ELF-1 (cell line): Measurements from ENCODE around the gene FADS1.
A peak's percentile ranks its signal among the peaks of the same experiment; 100 is the strongest.

Experiments used
- DNase-seq: peaks from one replicate; pipeline ENCODE4 v3.0.0-alpha.2; 2016; ENCODE audit warnings: low read depth, low spot score

Gene FADS1

DNA sequence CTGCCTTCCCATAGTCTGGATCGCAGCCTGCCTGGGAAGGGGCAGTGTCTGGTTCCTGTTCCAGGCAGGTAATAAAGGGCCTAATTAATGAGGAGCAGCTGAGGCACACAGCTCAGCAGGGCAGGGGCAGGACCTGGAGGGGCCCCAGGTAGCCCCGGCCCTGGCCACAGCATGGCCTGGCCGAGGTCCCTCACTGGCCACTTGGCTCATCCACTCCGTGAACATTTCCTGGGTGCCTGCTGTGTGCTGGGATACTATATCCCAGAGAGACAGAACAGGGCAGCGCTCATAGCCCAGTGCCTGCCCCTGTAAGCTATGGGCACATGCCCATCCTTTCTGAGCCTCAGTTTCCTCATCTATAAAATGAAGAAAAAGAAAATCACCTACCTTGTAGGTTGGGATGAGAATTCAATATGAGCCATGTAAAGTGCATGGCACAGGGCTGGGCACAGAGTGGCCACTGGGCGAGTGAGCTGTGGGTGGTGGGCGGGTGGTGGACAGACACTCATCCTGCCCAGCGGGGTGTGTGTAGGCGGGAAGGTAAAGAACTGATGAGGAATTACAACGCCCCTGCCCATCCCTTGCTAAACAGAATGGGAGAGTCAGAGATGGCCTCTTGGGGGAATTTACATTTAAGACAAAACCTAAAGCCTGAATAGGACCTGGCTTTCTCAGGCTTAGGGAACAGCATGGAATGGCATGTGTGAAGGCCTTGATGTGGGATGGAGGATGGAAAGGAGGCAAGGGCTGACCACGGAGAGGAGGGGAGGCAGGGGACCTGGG is 55.2 kb downstream of the FADS1 start:
- DNase-seq = no peak

DNA sequence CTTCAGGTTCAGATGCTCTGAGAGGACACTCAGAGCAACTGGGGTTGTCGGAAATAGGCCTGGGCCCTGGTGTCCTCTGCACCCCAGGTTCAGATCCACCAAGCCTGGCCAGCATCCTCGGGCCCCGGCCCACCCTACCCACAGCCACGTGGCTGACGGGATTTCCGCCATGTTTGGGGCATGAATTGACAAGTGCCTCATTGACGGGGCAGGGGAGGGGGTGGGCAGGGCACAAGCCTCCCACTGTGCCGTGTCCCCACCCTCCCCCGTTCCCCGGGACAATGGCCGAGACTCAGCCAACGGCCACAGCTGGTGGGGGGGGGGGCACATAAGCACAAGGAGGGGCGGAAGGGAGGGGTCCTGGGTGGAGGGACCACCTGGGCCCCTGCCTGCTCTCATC is 55.9 kb downstream of the FADS1 start:
- DNase-seq = no peak

DNA sequence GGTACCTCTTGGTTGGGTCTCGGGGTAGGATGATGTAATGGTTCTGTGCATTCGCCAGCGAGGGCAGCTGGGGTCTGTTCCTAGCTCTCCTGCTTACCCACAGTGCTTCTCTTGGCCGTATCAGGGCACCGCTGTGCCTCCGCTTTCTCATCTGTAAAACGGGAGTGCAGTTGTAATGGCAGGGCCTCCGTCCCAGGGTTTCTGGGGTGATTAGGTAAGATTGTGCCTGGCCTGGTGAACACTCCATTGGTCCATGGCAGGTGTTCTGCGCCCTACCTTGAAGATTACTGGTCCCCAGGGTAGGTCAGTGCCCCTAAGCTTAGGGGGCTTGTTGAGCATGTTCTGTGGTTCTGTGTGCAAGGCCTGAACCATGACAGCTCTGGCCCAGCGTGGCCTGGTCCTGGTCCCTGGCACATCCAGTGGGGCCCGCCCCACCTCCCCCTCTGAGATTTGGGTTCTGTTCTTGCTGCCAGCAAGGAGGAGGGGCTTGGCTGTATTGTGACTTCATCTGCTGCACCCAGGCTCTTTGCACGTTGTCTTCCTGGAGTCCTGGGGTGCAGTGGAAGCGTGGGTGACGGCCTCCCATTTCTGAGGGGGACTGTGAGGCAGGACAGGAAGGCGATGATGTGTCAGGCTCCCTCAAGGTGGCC is 59.5 kb downstream of the FADS1 start:
- DNase-seq = no peak

DNA sequence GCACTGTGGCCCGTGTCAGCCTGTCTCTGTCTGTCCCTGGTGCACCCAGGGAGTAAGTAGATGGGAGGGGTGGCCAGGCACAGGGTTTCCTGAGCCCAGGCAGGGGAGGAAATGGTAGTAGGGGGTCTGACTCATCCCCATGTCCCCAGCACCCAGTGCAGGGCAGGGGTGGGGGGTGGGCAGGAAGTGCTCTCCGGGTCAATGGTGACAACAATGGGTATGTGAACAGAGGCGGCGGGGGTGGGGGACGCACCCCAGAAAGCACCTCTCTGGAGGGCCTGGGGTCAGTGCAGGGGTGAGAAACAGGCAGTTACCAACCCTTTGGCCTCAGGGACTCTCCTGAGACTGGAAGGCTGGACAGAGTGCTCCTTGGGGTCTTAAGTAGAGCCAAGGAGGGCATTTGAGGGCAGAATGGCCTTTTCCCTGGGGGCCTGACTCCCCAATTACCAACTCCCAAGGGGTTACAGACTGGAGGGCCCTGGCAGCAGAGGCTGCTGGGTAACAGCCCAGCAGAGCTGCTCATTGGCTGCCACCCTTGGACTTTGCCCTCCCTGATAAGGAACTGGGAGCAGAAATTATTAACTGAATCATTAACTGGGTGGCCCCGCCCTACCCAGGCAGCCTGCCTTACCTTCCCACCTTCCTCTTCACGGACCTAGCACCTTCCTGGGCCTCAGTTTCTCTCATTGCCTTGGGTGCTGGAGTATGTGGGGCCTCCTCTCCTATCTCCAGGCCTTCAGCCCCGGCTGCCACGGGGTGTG is 60.2 kb downstream of the FADS1 start:
- DNase-seq = no peak

DNA sequence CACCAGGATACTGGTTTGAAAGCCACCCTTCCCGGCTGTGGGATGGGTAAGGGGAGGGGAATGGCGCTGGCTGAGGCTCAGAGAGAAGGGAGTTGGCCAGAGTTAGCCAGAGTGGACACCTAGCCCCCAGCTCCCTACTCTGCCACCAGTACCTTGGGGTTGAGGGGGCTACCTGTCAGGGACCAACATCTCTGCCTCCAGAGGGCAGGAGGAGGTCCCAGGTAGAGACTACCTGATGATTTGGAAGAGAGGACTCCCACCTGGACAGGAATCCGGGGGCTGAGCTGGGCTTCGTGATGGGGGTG is 60.7 kb downstream of the FADS1 start:
- no peak for DNase-seq

DNA sequence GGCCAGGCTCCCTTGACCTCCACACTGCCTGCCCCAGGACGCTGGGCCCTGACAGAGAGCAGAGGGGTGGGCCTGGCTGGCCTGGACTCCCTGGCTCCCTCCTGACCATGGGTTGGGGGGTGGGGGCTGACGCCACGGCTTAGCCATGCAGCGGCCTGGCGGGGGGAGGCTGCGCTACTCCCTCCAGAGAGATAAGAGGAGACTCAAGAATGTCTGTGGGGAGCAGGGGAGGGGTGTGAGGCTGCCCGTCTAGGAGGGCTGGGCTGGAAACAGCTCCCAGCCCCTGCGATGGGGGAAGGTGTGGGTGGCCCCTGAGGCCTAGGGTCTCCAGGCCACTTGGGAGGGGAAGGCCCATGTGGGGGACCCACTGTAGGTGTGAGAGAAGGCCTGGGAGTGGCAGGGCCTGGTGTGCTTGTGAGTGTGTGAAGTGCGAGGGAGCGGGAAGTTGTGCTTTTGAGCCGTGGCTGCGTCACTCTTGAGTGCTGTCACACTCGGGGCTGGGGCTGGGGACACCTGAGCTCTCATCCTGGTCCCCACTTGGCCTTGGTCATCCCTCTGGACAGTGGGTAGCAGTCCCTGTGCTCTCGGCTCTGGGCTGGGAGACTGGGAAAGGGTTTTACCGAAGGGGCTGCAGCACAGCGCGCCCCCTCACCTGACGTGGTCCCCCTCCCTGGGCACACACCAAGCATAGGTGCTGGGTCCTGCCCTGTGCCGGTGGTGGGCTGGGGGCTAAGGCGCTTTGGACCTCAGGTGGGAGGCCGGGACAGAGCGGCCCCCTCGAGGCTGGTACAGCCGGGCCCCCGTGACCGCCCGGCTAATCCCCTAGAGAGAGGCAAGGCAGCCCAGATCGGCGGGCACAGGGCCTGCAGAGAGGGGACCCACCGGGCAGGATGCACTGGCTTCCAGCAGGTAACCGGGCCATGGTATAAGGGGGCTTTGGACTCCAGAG is 62.0 kb downstream of the FADS1 start:
- DNase-seq = peak; percentile 75

DNA sequence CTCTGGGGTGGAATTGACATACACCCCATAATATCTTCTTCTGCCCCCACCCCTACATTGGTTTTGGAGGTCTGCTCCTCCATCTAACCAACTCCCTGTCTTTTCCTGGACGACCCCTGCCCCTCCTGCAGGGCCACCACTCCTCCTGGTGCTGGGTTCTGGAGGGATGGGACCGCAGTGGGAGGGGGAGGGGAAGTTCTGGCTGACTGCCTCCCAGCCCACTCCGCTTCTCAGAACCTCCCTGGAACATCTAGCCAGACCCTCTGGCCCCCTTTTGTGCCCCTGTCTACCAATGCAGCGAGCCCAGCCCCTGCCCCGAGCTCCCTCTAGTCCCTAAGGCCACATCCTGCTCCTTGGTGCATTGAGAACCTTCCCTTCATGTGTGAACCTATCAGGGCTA is 63.1 kb downstream of the FADS1 start:
- DNase-seq = no peak

DNA sequence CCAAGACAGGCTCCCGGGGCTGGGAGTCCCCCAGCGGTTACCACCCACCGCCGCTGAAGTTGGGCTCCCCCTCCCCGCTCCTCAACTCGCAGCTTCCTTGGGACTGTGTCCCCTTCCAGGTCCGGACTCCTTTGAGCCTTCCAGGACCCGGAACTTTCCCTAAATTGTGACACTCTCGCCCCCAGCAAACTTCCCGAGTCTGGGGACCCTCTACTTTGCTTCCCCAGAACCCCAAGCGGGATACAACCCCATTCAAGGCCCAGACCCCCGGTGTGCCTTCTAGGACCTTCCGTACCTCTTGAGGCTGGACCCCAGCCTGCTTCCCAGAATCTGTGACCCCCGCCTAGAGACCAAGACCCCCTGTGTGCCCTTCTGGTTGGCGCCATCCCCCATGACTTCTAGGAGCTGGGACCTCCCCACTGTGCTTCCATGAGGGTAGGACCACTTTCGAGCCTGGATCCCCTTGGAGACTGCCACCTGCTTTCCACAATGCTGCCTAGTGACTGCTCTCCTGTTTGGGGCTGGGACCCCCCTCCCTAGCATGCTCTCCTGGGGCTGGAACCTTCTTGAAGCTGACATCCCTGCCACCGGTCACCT is 63.8 kb downstream of the FADS1 start:
- no peak for DNase-seq

DNA sequence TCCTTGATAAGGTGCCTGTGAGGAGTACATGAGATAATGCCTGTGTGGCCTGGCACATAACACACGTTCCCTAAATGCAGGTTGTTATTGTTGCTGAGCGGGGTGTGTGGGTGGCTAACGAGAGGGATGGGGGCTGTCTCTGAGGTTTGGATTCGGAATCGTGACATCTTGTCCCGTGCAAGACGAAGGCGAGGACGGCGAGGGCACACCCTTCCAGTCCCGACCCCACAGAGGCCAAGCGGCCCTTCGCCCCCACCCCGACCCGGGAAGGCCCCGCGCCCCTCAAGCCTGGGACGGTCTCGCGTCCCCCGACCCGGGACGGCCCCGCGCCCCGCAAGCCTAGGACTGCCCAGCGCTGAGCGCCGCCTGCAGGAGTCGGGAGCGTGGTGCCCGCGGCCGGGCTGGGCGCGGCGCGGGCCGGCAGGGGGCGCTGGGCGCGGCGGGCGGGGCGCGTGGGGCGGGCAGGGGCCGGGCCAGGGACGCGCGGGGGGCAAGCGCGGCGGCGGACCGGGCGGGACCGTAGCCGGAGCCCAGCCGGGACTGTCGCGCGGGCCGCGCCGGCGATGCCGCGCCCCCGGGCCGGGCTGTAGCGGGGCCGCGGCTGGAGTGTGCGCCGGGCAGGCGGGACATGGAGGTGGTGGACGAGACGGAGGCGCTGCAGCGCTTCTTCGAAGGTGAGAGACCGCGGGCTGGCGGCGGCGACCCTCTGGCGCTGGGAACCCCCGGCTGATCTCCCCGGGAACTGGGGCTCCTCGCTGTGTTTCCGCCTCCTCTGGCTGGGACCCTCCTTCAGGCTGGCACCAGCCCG is 64.5 kb downstream of the FADS1 start, which contains the start of gene MYRF:
TSS of gene MYRF (plus strand) at position 520 of the 808 bp plus-strand sequence. CDS start at position 629, 109 bp downstream.
- DNase-seq = no peak

DNA sequence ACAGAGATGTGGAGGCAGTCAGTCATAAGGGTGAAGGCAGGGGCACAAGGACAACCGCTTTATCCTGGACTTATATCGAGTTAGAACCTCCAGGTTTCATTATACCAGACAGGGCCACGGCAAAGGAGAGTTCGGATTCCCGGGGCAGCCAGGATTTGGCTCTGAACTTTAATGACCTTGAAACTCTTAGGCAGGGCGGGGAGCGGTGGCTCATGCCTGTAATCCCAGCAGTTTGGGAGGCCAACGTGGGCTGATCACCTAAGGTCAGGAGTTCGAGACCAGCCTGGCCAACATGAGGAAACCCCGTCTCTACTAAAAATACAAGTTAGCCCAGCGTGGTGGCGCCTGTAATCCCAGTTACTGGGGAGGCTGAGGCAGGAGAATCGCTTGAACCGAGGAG is 65.4 kb downstream of the FADS1 start:
- no peak for DNase-seq

DNA sequence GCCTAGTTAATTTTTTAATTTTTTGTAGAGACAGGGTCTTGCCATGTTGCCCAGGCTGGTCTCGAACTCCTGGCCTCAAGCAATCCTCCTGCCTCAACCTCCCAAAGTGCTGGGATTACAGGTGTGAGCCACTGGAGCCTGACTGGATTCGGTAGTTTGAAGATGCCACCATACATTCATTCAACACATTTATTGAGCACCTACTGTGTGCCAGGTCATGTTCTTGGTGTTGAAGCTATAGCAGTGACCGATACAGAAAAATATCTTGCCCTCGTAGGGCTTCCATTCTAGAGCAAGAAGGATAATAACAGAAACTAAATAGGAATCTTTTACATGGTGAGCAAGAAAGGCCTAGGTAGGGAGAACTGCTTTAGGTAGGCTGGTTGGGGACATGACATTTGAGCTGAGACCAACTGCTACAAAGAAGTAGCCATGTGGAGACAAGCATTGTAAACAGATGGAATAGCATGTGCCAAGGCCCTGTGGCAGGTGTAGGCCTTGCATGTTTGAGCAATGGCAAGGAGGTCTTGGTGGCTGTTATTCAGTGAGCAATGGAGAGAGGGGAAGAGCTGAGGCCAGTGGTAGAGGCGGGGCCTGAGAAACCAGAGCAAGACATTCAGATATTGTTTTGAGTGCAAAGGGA is 66.1 kb downstream of the FADS1 start:
- DNase-seq = no peak
